Immature natural killer cell (primary cell): ENCODE results near the gene CISTR. TPM values are rescaled to one million over a fixed set of nuclear protein-coding genes. Genes with fewer than 3 reads are reported as not detected.

ENCODE experiments used
- polyA plus RNA-seq, 3 donors: library from polyadenylated mRNA; unstranded; fragments of 300-500 nt; fragmentation: Illumina TruSeq; gene quantifications; one replicate each; pipeline ENCODE4 v1.2.3, GENCODE V29; 2021

Gene CISTR
- polyA plus RNA-seq, 3 donors from 2014 or later: not detected

Other genes with a start within 250 kb of the CISTR start
- not detected for gene NPFF, start 244.5 kb downstream of the CISTR start, polyA plus RNA-seq
- gene ATF7, start 125.6 kb downstream of the CISTR start, polyA plus RNA-seq: 10 to 100 TPM; 17.6 to 23.9 (median 17.7) TPM
- gene ATP5MC2, start 75.9 kb downstream of the CISTR start, polyA plus RNA-seq: 100 to 1,000 TPM; 383 to 495 (median 467) TPM
- gene CALCOCO1, start 24.5 kb downstream of the CISTR start, polyA plus RNA-seq: 100 to 1,000 TPM in 2 of 3 donors, 10 to 100 TPM in 1; 81.7 to 110 (median 100) TPM
- not detected for gene HOXC13, start 186.9 kb upstream of the CISTR start, polyA plus RNA-seq
- not detected for gene HOXC12, start 202.9 kb upstream of the CISTR start, polyA plus RNA-seq
- gene HOXC11, start 221.1 kb upstream of the CISTR start, polyA plus RNA-seq: not detected
- gene HOTAIR, start 223.0 kb upstream of the CISTR start, polyA plus RNA-seq: not detected
- gene HOXC10, start 233.2 kb upstream of the CISTR start, polyA plus RNA-seq: not detected
- gene HOXC9, start 248.2 kb upstream of the CISTR start, polyA plus RNA-seq: not detected